ENCODE data around the gene ATP6V1G1.

GRCh38 chr9:114612272-114612923 is 24.8 kb downstream of the ATP6V1G1 start:
- no peak for TF ChIP-seq GATA2 (IDR thresholded peaks at IDR 0.05; ENCODE audit: low read depth, low read length)
- no peak for TF ChIP-seq GATA3 (IDR thresholded peaks at IDR 0.05; ENCODE audit: low read depth, low read length)

All from SH-SY5Y (cell line).